Measurements from ENCODE around the gene DGCR8.

The DGCR8 gene

GRCh38 chr22:20128902-20129746 is 49.1 kb downstream of the DGCR8 start:
- Histone ChIP-seq H3K4me3 (no peak overlapping the region), H3K4me1 (peaks cover 0 to 42% (median 28%) of the 10 kb centered on the region in 4 donors), H3K27me3 (no peaks in the 10 kb centered on the region), H3K27ac (peak overlapping the region in 1 of 2 donors; percentile 89), H3K36me3 (peaks cover 19 to 38% (median 23%) of the 10 kb centered on the region in 3 donors), H3K9me3 (no peaks in the 10 kb centered on the region)
- no peak for DNase-seq
- TF ChIP-seq, protein P1, sequence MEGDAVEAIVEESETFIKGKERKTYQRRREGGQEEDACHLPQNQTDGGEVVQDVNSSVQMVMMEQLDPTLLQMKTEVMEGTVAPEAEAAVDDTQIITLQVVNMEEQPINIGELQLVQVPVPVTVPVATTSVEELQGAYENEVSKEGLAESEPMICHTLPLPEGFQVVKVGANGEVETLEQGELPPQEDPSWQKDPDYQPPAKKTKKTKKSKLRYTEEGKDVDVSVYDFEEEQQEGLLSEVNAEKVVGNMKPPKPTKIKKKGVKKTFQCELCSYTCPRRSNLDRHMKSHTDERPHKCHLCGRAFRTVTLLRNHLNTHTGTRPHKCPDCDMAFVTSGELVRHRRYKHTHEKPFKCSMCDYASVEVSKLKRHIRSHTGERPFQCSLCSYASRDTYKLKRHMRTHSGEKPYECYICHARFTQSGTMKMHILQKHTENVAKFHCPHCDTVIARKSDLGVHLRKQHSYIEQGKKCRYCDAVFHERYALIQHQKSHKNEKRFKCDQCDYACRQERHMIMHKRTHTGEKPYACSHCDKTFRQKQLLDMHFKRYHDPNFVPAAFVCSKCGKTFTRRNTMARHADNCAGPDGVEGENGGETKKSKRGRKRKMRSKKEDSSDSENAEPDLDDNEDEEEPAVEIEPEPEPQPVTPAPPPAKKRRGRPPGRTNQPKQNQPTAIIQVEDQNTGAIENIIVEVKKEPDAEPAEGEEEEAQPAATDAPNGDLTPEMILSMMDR (IDR thresholded peaks at IDR 0.05) = no peak
- intact Hi-C loops (cut with DNase I; ENCODE audit: low total_unique reads) = no loop called here

- Histone ChIP-seq H3K9me3 (no peaks in the 10 kb centered on the region), H3K4me1 (peaks cover 0 to 48% (median 33%) of the 10 kb centered on the region in 4 donors), H3K27ac (peak overlapping the region in 1 of 2 donors; percentile 89), H3K4me3 (no peak overlapping the region), H3K27me3 (no peaks in the 10 kb centered on the region), H3K36me3 (peaks cover 19 to 32% (median 19%) of the 10 kb centered on the region in 3 donors)
- TF ChIP-seq, protein P1 (IDR thresholded peaks at IDR 0.05) = no peak
- intact Hi-C loops (cut with DNase I; ENCODE audit: low total_unique reads) = no loop called here
- no peak for DNase-seq
Measured at GRCh38 chr22:20129747-20130014, 49.6 kb downstream of the DGCR8 start.

DNA sequence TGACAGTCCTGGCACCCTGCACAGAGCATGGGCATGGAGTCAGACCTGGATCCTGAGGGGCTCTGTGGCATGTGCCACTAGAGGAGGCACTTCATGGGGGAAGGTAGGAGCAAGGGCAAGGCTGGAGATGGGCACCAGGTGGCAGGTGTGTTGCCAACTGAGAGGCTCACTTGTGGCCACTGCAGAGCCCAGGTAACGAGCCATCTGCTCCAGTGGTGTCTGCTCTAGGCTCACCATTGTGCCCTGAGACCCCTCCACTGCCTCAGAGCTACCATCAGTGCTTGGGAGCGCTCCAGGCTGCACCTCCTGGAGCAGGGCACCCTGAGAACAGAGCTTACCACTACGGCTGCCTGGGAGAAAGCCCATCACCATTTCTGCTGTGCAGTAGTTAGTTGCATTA is 50.3 kb downstream of the DGCR8 start:
- peak overlapping the region; percentile 97 to 100 for H3K4me3 ChIP-seq
- no peaks in the 10 kb centered on the region for H3K9me3 ChIP-seq
- no peaks in the 10 kb centered on the region for H3K27me3 ChIP-seq
- TF ChIP-seq, protein P1 (IDR thresholded peaks at IDR 0.05) = no peak
- intact Hi-C loops (cut with DNase I; ENCODE audit: low total_unique reads) = no loop called here
- H3K27ac ChIP-seq = peak overlapping the region; percentile 89 to 95
- DNase-seq = no peak
- H3K36me3 ChIP-seq = peaks cover 15 to 26% (median 15%) of the 10 kb centered on the region in 3 donors
- H3K4me1 ChIP-seq = peaks cover 0 to 54% (median 40%) of the 10 kb centered on the region in 4 donors

GRCh38 chr22:20130731-20131596 is 50.9 kb downstream of the DGCR8 start:
- intact Hi-C loops (cut with DNase I; ENCODE audit: low total_unique reads) = no loop called here
- Histone ChIP-seq H3K4me1 (peaks cover 0 to 60% (median 46%) of the 10 kb centered on the region in 4 donors), H3K27ac (peak overlapping the region; percentile 89 to 95), H3K4me3 (peak overlapping the region; percentile 97 to 100), H3K36me3 (peaks cover 8 to 19% (median 8%) of the 10 kb centered on the region in 3 donors), H3K9me3 (no peaks in the 10 kb centered on the region), H3K27me3 (no peaks in the 10 kb centered on the region)
- peak; percentile 84 to 94 for DNase-seq
- TF ChIP-seq, protein P1 (IDR thresholded peaks at IDR 0.05) = no peak

DNA sequence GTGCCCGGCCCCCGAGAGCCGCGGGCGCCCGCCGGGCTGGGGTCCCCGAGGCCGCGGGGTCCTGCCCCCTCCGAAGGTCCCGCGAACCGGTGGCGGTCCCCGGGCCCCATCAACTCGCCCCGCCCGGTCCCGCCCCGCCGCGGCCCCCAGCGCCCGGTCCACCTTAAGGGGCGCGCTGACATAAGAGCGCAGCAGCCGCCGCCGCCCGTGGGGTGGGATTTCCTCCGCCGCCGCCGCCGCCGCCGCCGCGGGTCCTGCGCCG is 51.5 kb downstream of the DGCR8 start, which contains the start of gene ZDHHC8:
TSS of gene ZDHHC8 (plus strand) at position 208 of the 262 bp plus-strand sequence. CDS start 144 bp downstream, outside the sequence.
- peak within 1 kb of the TSS; percentile 97 to 100 for H3K4me3 ChIP-seq
- DNase-seq = no peak
- H3K27ac ChIP-seq = peak within 1 kb of the TSS; percentile 89 to 95
- TF ChIP-seq, protein P1 (IDR thresholded peaks at IDR 0.05) = no peak
- no peaks in the 10 kb centered on the region for H3K27me3 ChIP-seq
- intact Hi-C loops (cut with DNase I; ENCODE audit: low total_unique reads) = no loop called here
- no peaks in the 10 kb centered on the region for H3K9me3 ChIP-seq
- H3K4me1 ChIP-seq = peaks cover 0 to 66% (median 51%) of the 10 kb centered on the region in 4 donors
- H3K36me3 ChIP-seq = peaks cover 3 to 14% (median 4%) of the 10 kb centered on the region in 3 donors

Measured in tibial artery (tissue), 4 donors.